GM19025 (cell line): Measurements from ENCODE around the gene NOX1.
"Not testable (repeated sequence)": the region's sequence is repeated elsewhere in the genome, so short reads cannot be mapped to it uniquely, and the experiment has no call there.

Source experiments
- ATAC-seq: cut with Tn5 transposase; IDR thresholded peaks from one replicate; pipeline ENCODE4 v1.9.1; 2021; ENCODE audit warnings: mild to moderate bottlenecking, low read depth, moderate library complexity; ENCODE audit not compliant: unreplicated experiment

NOX1 gene

GRCh38 chrX:100819837-100820666 is 54.1 kb downstream of the NOX1 start, which contains the start of gene CSTF2:
Gene CSTF2 (plus strand): TSS chrX:100820391. CDS start chrX:100820417, 26 bp downstream.
- peak; percentile 98 for ATAC-seq

- ATAC-seq: no peak
These were observed 54.7 kb downstream of the NOX1 start for GRCh38 chrX:100819534-100819836.

GRCh38 chrX:100817340-100817739 is 56.8 kb downstream of the NOX1 start:
- ATAC-seq: no peak

GRCh38 chrX:100812216-100813158 is 61.7 kb downstream of the NOX1 start:
- ATAC-seq: no peak

- ATAC-seq: not testable (repeated sequence)
These were observed 65.9 kb downstream of the NOX1 start for GRCh38 chrX:100808265-100808664.

GRCh38 chrX:100804780-100805179 is 69.4 kb downstream of the NOX1 start:
- ATAC-seq: no peak

GRCh38 chrX:100802843-100803242 is 71.3 kb downstream of the NOX1 start:
- no peak for ATAC-seq

GRCh38 chrX:100798484-100799214 is 75.5 kb downstream of the NOX1 start:
- no peak for ATAC-seq

GRCh38 chrX:100797359-100797758 is 76.8 kb downstream of the NOX1 start:
- no peak for ATAC-seq

- ATAC-seq: not testable (repeated sequence)
These were observed 77.8 kb downstream of the NOX1 start for GRCh38 chrX:100796371-100796770.
